ENCODE results near the gene RAPGEF4.

Gene RAPGEF4

DNA sequence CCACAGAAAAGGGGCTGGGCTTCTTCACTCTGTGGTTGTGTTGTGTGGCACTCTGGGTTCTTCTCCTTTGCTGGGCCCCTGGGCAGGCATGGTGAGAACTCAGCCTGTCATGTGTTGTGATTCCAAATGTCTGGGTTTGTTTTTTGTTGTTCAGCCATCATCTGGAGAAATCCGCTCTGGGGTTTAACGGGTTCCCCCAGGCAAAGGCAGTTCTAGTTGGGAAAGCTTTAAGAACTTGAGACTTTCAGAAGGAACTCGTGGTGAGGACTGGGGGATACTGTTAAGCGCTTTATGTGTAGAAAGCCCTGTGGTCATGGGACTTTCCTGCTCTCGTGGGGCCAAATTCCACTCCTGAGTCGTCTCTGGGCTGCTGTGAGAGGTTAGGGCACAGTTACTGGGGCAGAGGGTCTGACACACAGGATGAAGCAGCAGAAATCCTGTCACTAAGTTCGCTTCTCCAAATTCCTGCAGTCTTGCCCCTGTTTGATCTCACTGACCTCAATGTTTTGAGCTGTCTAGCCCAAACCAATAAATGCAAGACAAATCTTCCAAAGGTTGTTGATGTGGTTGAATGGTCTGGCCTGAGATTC, 87.7 kb downstream of the RAPGEF4 start:
- DNase-seq (ENCODE audit: low spot score): no peak

DNA sequence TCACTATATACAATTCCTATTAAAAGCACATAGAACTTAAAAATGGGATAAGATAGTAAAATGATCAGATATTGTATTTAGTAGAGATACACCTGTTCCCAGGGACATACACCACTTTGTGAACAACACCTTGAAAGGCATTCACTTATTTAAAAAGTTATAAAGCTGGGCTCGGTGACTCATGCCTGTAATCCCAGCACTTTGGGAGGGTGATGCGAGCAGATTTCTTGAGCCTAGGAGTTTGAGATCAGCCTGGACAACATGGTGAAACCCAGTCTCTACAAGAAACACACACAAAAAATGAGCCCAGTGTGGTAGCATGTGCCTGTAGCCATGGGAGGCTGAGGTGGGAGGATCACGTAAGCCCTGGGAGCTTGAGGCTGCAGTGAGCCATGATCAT, 90.9 kb downstream of the RAPGEF4 start:
- DNase-seq (ENCODE audit: low spot score): no peak

DNA sequence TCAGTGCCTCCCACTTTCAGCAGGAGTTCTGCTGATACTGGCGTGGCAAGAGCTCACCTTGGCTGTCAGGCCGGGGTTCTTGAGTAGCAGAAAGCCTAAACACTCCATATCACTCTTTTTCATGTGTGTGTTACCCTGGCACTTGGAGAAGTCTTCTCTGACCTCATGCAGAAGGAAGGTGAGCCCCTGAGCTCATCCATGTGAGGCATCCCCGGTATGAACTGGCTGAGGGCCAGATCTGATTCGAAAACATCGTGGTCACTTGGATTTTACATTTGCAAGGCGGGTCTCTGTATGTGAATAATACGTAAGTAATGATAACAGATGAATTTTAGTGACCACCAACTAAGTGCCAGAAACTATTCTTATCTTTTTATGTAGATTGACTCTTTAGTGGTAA, 93.6 kb downstream of the RAPGEF4 start:
- DNase-seq (ENCODE audit: low spot score): no peak

DNA sequence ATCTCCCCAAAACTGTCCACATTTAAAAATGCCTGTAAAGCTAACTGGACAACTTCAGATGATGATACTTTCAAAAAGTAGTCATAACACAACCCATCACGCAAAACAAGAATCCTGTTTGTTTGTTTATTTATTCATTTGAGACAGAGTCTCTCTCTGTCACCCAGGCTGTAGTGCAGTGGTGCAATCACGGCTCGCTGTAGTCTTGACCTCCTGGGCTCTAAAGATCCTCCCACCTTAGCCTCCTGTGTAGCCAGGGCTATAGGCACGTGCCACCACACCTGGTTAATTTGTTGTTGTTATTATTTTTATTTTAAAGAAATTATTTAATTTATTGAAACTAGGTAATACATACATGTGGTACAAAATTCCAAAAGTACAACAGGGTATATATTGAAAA, 94.8 kb downstream of the RAPGEF4 start:
- DNase-seq (ENCODE audit: low spot score): no peak

DNA sequence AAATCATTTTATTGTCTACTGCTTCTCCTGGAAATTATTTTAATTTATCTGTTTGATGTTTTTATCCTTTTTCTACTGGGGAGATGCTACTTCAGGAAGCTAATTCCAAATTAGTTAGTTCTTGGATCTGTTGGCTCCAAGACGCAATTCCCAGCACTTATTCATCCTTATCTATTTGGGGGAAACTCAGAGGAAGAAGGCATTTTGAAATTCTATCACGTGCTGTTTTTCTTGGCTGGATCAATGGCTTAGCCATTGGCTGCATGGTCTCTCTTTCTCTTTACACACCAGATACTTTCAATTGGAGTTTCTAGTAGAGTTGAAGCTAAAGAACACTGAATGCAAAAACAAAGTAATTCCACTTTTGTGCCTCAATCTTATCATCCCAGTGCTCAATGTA, 98.3 kb downstream of the RAPGEF4 start:
- DNase-seq (ENCODE audit: low spot score): no peak

DNA sequence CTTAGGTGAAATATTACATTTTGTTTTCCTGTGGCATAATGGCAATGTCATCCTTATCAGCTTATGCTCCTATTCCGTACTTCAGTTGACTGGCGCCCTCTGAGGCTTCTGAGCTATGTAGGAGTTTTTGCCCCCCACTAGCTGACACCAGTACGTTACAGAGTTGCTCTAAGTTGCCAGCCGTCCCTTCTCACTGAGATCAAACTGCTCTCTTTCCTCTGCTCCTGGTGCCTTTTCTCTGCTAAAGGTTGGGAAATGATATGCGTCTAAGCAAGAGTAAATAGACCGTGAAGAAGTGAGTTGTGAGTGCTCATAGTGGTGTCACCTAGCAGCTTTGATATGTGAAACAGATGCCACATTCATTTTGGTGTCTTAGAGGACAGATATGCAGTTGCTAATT, 99.2 kb downstream of the RAPGEF4 start:
- DNase-seq (ENCODE audit: low spot score): no peak

DNA sequence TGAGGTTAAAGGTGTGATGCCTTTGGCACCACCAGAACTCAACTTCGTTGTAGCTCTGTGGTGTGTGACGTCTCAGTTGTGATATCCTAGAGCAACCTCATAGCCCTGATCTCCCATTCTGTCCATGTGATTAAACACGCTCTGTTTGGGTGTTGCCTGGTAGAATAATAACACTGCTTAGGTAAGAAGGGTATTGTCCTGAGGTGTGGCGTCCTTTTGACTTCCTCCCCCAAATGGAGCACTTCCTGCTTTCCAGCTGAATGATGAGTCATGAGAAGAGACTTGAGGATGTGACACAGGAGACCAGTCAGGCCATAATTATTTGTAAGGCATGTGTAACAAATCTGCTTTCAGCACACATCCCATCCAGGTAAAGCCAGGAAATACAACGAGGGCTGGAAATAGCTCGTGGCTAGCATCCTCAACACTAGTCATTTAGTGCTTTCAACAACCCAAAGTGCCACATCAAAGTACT, 100.7 kb downstream of the RAPGEF4 start:
- DNase-seq (ENCODE audit: low spot score): no peak

DNA sequence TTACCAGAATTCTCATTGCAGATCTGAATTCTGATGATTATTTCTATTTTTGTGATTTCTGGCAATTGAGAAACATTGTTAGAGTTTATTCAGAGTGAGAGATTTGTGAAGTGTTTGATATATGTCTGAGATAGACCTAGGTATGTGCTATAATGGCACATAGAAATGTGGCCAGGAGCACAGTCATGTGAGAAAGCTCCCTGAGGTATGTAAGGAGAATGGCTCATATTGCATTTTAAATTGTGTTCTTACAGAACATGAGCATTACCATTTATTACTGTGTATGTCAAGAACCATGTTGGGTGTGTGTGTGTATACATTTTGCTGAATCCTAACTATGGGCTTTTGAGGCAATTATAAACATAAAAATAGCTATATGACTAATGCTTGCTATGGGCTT, 101.2 kb downstream of the RAPGEF4 start:
- DNase-seq (ENCODE audit: low spot score): no peak

DNA sequence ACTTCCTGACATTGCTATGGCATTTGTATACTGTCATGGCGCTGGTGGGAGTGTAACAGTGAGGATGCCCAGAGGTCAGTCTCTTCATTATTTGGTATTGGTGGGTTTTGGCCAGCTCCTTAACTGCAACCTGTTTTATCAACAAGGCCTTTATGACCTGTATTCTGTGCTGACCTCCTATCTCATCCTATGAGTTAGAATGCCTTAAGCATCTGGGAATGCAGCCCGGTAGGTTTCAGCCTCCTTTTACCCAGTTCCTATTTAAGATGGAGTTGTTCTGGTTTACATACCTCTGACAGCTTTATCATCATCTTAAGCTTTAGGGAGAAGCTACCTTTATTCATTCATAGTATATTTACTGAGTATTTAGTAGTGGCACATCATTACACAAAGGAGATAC, 103.8 kb downstream of the RAPGEF4 start:
- no peak for DNase-seq (ENCODE audit: low spot score)

DNA sequence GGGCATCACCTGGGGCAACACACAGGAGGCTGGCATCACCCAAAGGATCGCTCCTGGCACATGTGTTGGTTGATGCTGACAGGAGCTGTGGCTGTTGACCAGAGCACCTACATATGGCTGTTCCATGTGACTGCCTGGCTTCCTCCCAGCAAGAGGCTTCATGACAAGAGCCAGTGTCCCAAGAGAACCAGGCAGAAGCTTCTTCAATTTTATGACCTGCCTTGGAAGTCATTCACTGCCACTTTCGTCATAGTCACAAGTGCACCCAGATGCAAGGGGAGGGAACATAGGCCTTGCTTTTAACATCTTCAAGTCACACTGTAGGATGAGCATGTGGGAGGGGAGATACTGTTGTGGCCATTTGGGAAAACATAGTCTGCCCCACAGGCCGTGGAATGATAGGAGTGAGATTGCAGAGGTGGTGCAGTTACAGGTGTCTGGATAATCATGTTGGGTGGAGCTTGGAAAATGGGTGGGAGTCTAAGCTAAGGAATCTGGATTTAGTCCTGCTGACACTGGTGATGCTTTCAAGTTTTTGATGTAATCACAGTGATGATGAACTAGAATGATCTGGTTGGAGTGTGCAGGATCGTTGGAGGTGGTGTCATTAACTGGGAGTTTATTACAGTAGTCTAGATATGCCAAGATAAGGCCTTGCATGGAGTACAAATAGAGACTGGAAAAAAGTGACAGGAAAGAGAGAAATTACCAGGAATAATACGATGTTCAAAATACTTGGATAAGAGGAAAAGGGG, 107.0 kb downstream of the RAPGEF4 start:
- no peak for DNase-seq (ENCODE audit: low spot score)

DNA sequence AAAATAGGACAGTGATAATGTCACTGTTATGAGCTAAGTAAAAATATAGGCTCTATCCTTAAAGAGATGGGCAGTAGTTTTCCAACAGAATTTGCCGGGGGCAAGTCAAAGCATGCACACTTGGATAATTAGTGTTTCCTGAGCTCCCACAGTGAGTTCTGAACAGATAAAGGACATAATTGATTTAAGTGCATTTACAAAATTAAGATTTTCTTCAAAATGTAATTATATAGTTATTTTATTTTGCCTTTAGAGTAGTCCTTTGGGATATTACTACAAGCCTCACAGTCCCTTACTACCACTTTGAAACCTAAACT, 107.6 kb downstream of the RAPGEF4 start:
- no peak for DNase-seq (ENCODE audit: low spot score)

DNA sequence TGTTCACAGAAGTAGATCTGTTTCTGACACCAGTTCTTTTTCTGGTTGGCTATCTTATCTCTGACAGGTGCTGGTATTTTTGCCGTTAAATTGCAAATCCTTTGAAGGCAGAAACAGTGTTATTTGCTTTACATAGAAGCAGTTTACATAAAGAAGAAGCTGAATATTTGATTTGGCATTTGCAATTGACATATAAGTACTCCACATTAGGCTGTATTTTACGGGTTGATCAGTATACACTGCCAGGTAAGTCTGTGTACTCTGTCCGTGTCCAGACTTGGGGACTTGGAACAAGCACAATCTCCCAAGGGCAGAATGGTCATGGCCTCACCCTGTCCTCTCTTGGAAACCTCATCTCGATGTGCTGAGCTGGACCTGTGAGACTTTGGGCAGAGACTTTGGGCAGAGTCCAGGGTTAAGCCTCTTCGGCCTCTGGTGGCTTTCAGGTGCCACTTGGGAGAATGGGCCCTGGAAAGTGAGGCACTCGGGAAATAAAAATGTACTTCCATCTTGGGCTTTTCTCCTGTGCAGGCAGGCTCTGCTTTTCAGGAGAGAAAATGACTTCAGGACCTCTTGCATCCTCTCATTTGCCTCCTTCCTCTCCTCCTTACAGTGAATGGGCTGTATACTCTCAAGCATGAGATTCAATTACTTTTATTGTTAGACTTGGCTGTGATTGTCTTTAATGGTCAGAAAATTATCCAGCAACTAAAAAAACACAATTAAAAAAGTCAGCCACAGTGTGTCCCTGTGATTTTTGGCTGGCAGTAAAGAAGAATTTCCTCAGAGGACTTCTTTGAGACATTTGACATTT, 108.5 kb downstream of the RAPGEF4 start:
- no peak for DNase-seq (ENCODE audit: low spot score)

DNA sequence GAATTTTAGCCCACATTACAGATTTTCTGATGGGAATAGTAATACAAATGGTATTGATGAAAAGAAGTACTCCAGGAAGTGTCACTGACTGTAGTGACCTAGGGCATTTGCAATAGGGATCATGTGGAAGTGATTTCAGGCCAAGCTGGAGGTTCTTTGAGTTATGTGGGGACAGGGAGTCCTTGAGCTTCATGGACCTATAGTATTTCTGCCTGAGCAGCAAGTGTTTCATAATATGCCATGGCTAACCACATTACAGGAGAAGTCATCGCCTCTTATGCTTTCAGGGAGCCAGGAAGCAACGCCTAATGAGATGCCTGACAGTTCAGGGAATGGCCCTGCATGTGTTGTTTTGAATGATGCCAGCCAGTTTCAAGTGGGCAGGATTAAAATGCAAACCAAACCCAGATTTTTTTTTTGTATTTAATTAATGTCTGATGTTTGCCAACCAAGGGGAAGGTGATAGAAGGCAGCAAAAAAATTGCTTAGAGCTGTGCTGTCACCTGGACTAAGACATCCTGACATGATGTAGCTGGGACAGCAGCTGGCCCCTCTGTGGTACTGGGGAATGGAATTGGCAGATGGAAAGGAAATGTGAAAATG, 109.5 kb downstream of the RAPGEF4 start:
- no peak for DNase-seq (ENCODE audit: low spot score)

DNA sequence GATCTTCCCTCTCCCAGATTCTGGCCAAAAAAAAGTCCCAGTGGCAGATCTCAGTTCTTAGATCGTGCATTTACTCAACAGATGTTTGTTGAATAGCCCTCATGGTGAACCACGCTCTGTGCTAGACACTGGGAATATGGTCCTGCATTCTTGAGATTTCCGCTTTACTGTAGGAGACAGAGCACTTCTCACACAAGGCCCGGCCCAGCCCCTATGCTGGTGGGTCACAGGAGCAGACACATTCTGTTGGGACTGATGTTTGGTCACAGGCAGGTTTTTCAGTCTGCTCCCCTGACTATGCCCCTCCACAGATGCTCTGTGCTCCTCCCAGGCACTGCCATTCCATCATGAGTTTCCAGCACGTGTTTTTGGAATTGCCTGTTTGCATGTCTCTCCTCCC, 110.9 kb downstream of the RAPGEF4 start:
- DNase-seq (ENCODE audit: low spot score): no peak

DNA sequence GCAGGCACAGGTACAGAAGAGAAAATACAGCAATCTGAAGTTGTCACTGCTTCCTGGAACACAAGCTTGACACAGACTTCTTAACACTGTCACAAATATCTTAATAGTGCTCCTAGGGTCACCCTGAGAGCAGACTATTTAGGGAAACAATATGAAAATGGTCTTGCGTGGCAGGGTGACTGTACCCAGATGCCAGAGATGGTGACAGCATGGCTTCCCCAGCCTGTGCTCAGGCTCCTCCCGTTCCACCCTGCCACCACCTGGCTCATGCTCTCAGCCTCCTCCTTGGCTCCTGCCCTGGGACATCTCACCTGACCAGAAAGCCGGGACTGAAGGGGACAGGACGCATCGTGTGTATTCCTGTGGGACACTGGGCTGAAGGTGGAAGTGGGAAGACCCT, 111.5 kb downstream of the RAPGEF4 start:
- no peak for DNase-seq (ENCODE audit: low spot score)

DNA sequence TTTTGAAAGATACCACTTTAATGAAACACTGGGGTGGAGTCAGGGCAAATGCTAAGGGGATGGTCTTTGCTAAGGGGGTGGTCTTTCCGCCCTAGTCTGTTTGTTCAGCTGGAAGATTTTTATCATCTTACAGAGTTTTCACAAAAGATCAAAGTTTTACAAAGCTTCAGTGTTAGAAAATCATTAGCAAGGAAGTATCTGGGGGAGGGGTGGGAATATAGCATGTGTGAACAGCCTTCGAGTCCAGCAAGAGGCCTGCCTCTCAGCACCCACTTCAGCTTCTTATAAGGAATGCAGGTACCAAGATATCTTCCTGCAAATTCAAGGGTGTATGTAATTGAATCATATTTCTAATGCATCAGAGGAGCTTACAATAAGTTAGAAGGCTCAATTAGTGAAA, 112.9 kb downstream of the RAPGEF4 start:
- DNase-seq (ENCODE audit: low spot score): no peak

DNA sequence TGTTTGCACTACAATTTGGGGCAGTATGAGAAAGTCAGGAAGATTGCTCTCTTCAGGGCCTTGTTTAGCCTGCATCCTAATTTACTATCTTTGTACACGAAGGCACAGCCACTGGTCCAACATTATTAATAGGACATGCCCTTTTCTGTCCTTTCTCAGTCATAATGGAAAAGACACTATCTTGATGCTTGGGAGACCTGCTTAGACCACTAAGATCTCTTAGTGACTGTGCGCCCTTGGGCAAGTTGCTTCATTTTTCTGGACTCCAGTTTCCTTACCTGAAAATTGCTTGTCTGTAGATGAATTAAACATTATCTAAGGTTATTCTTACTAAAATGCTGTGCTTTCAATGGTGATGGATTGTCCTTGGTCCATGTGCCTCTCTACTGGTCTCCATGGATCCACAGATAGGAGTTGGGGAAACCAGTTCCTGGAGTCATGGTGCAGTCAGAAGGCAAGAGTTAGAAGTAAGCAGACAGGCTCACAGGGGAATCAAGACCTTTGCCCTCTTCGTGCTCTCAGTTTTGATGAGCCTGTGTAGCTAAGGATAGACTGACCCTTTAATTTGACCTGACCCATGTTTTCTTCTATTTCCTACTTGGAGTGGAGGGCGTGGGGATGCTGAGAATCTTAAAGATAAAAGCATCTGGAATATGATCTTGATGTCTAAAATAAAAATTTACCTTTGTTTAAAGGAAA, 114.0 kb downstream of the RAPGEF4 start:
- DNase-seq (ENCODE audit: low spot score): no peak

DNA sequence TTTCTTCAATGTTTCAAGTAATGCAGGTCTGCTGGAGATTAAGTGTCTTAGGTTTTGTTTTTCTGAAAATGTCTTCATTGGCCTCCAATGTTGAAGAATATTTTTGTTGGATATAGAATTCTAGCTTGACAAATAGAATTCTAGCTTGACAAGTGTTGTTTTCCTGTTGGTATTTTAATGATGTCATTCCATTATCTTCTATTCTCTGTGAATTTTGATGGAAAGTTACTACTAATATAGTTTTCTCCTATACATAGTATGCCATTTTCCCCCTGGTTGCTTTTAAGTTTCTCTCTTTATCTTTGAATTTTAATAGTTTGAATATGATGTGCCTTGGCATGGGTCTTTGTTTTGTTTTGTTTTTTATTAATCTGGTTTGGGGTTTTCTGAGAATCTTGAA, 119.9 kb downstream of the RAPGEF4 start:
- no peak for DNase-seq (ENCODE audit: low spot score)

DNA sequence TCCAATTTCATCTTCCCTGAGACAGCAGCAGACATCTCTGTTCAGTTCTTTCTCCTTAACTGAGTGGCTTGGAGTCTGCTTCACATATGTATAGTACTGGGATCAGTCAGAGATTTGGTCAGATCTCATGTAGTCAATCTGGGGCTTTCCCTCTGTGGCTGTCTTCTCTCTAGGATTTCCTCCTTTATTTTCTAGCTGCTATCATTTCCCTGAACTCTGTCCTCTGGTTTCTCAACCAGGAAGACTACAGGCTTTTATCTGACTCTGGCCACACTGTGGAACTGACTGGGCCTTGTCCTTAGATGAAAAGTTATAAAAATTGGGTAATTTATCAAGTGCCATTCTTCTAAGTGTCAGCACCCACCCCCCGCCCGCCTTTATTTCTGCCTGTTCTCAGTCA, 121.0 kb downstream of the RAPGEF4 start:
- no peak for DNase-seq (ENCODE audit: low spot score)

DNA sequence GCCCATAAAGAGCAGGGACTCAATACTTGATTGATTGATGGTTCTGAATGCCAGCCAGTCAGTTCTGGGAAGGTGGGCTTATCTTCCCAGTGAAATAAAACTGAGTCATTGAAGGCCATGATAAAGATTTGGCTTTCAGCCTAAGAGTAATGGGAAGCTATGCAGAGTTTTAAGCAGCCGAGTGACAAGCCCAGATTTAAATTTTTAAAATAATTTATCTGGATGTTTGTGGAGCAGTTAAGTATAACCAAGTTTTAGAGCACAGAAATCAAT, 122.8 kb downstream of the RAPGEF4 start:
- DNase-seq (ENCODE audit: low spot score): no peak

DNA sequence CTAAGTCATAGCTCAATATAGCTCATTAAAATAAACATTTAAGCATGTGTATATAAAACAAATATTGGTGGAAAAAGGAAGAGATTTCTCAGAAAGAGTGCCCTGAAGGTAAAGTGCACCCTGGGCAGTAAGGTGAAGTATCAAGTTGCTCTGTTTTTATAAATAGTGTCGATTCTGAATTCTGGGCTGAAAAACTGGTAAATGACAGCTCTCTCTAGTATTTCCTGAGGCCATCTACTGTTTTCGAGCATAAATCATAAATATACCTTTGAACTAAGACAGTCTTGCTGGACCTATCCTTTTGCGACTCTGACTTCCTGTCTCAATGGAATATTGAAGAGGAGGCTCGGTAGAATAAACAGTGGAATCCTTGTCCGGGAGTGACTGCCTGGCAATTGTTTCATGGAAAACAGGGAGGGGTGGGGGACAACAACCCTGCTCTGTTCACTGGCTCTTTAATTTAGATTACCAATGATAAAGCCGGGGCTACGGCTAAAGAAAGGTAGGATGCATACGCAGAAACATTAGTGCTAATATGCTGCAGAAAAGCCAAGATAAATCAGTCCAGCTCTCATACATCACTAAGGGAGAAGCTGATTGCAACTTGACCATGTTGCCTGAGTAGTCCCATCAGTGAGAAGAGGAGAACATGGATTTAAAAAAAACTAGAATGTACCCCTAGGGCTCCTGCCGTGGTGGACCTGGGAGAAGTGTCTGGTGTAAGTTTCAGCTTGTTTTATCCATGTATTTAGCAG, 124.1 kb downstream of the RAPGEF4 start:
- no peak for DNase-seq (ENCODE audit: low spot score)

DNA sequence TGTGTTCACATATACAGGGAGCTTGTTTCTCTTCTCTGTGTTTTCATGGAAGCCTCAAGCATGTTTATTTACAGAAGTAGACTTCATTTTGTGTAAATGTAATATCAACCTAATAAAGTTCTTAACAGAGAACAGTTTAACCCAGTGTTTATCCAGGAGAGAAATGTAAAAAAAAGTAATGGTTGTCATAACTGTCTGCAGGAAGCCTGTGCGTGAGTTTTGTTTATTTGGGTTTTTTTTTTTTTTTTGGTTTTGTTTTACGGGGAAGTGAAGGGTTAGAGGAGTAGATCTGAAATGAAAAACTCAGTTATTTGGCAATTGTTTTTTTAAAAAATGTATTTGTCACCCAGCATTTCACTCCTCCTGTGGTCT, 124.7 kb downstream of the RAPGEF4 start:
- DNase-seq (ENCODE audit: low spot score): no peak
